ENCODE data around the gene CCDC81.
"Not testable (repeated sequence)": the region's sequence is repeated elsewhere in the genome, so short reads cannot be mapped to it uniquely, and the experiment has no call there.

The CCDC81 gene

DNA sequence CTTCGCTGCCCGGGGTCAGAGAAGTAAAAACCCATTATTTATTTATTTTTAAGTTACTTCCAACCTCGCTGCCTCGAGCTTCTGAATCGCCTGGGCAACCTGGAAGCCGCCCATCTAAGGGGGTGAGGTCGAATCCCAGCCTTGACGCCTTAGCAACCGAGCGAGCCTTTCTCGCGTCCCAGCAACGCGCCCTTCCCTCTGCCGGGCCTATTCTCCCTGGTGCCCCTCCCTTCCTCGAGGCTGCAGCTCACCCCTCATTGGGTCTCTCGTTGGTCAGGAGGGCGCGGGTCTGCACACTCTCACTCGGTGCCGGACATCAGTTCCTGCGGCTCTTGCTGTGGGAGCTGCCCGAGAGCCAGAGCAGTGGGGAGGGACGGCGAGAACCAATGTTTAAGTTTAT, at the start of gene CCDC81:
Gene CCDC81, plus strand, starts transcription at position 302 of the 400 bp plus-strand sequence. CDS start 277 bp downstream, outside the sequence.
- no peak for DNase-seq (ENCODE audit: low read depth)

DNA sequence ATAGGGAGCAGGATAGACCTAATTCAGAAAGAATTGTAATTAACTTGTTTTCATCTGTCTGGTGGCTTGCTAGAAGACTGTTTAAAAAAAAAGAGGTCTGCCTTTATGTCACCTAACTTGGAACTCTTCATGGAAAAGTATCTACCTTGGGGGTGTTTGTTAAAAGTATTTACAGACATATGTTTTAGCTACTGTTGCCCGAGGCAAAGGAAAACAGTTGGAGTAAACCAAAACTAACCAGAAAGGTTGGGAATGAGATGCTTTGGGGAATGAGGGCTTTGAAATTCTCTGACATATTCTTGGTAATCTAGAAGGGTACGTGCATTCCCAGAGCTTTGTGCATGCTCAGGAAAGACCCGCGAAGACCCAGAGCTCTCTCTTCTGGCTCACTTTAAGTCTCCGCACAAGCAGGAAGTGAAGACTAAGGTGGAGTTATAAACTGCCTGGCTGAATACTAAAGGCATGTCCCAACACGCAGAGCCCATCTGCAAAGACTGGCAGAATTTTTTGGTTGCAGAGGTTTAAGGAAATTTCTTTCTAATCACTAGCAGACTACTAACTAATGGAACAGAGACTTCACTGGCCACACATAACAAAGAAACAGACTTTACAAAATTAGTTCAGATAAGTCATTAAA, 39.4 kb upstream of the CCDC81 start:
- no peak for DNase-seq (ENCODE audit: low read depth)

DNA sequence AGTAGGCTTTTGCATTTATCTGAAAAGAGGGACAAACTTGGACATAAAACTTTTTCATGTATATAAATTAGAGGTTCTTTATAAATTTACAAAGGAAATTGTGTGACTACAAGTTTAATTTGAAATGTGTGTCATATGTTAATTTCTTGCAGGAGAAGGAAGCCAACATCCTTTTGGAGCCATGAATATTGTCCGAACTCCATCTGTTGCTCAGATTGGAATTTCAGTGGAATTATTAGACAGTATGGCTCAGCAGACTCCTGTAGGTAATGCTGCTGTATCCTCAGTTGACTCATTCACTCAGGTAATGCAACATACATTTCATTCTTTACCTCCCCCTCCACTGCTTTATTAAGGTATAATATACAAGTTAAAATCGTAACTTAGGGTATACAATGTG, 37.5 kb upstream of the CCDC81 start:
- DNase-seq (ENCODE audit: low read depth), result no peak

DNA sequence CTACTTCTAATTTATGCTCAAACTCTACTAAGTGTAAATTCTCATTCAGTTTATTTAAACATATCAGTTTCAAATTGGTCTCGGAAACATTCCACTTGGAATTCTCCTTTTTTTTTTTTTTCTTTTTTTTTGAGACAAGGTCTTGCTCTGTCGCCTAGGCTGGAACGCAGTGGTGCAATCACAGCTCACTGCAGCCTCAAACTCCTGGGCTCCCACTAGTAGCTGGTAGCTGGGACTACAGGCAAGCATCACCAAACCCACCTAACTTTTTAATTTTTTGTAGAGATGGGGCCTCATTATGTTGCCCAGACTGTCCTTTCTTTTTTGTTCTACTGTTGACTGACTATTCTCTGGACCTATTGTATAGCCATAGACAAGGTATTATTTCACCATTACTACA, 33.3 kb upstream of the CCDC81 start:
- DNase-seq (ENCODE audit: low read depth), result no peak

DNA sequence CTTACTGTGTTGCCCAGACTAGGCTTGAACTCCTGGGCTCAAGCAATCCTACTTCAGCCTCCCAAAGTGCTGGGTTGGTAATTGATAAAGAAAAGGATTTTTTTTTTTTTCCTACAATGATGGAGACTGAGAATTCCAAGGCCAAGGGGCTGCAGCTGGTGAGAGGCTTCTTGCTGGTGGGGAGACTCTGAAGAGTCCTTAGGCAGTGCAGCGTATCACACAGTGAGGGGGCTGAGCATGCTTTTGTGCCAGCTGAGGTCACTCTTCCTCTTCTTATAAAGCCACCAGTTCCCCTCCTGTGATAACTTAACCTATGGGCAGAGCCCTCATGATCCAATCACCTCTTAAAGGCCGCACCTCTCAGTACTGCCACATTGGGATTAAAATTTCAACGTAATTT, 28.2 kb upstream of the CCDC81 start:
- no peak for DNase-seq (ENCODE audit: low read depth)

DNA sequence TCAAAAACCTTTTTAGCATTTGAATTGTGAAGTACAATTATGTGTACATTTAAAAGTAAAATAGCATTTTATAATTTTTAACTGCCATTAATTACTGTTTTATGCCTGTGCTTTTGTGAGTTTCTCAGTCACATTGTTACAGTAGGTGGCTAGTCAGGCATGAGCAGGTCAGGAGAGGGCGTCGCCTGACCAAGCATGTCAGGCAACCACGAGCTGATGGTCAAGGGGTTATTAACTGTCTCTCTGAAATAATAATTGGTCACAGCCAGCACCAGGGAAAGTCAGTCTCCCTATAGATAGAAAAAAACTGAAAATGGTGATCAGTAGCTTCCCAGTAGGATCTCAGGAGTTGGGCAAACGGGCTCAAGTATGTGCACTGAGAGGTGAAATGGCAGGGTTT, 19.4 kb upstream of the CCDC81 start:
- DNase-seq (ENCODE audit: low read depth), result no peak

DNA sequence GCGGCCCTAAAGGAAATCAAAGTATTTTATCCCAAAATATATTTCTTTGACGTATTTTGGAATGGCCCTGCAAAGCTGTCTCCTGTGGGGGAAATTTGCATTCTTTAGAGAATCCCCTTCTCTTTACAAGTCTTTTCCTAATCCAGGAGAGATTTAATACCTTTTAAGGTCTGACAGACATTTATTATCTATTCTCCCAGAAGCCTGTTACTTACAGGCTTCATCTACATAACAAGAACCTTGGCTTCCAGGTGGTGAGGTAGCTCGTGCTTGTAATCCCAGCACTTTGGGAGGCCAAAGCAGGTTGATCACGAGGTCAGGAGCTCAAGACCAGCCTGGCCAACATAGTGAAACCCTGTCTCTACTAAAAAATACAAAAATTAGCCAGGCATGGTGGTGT, 17.3 kb upstream of the CCDC81 start:
- not testable (repeated sequence) for DNase-seq (ENCODE audit: low read depth)

DNA sequence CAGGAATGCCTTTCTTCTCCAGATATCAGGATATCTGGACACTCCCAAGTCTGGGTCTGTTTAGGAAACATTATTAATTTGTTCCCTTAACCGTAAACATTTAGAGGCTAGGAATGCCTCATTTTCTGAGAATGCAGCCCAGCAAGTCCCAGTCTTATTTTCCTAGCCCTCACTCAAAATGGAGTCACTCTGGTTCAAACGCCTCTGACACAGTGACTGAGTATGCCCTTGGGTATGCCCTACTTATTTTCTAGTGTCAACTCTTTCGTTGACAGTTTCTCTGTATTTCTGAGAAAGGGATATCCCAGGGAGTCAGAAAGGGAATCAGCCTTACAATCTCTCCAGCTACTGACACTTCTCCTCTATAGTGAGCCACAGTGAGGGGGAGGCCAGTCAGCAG, 16.0 kb upstream of the CCDC81 start:
- DNase-seq (ENCODE audit: low read depth), result no peak

DNA sequence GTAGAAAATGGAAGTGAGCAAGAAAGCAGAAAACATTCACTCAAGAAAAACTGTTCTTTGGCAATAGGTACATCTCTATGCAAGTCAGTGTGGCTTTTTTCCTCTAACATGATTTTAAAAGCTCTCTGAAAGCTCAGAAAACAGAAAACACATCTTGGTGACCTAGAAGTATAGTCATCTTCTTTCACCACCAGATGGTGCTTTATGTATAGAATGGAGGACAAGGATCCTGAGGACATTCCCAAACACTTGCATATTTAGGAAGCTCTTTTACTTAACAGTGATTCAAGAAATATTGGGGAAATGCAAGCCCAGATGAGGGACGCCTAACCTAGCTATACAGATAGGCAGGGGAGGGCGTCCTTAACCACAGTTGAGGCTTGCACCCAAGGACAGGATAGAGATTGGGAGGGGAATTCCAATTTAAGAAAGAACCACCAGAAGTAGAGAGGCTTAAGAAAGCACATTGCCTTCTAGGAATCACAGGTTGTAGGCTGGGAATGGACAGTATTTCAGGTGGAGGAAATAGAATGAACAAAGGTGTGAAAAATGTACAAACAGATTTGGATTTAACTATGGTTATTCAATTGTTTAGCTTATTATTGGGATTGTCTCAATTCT, 13.8 kb upstream of the CCDC81 start:
- peak; percentile 23 for DNase-seq (ENCODE audit: low read depth)

DNA sequence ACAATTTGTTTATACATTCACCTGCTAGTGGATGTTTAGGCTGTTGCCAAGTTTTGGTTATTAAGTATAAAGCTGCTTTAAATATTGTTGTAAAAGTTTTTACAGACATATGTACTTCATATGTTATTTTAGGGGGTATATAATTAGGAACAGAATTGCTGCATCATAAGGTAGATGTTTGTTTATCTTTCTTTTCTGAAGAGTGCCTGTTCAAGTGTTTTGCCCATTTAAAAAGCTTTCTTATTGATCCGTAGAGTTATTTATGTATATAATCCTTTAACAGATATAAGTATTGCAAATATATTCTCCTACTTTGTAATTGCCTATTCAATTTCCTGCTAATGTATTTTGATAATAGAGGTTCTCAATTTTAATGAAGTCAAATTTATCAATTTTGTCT, 11.3 kb upstream of the CCDC81 start:
- DNase-seq (ENCODE audit: low read depth), result no peak

DNA sequence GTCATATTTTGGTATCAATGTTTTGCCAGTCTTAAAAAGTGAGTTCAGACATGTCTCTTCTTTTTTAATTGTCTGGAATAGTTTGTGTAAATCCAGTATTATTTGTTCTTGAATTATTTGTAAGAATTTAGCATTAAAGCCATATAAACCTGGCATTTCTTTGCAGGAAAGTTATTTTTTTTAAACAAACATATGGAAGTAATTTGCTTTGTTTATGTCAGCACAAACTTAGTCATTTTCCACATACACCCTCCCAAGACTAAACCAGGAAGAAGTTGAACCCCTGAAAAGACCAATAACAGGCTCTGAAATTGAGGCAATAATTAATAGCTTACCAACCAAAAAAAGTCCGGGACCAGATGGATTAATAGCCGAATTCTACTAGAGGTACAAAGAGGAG, 9.1 kb upstream of the CCDC81 start:
- no peak for DNase-seq (ENCODE audit: low read depth)

DNA sequence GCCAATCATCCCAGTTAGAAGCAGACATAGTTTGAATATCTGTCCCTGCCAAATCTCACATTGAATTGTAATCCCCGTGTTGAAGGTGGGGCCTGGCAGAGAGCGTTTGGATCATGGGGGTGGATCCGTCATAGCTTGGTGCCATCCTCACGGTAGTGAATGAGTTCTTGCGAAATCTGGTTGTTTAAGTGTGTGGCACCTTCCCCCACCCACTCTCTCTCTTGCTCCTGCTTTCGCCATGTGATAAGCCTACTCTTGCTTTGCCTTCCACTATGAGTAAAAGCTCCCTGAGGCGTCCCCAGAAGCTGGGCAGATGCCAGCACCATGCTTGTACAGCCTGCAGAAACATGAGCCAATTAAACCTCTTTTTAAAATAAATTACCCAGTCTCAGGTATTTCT, 5.0 kb upstream of the CCDC81 start:
- DNase-seq (ENCODE audit: low read depth), result no peak

DNA sequence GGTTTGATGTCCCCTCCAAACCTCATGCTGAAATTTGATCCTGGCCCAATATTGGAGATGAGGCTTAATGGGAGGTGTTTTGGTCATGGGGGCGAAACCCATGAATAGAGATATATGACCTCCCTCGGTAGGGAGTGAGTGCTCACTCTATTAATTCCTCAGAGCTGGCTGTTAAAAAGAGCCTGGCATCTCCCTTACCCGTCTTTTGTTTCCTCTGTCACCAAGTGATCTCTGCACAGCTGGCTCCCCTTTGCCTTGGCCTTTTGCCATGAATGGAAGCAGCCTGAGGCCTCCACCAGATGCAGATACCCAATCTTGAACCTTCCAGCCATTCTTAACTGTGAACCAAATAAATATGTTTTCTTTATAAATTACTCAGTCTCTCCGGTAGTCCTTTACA, 4.5 kb upstream of the CCDC81 start:
- no peak for DNase-seq (ENCODE audit: low read depth)

DNA sequence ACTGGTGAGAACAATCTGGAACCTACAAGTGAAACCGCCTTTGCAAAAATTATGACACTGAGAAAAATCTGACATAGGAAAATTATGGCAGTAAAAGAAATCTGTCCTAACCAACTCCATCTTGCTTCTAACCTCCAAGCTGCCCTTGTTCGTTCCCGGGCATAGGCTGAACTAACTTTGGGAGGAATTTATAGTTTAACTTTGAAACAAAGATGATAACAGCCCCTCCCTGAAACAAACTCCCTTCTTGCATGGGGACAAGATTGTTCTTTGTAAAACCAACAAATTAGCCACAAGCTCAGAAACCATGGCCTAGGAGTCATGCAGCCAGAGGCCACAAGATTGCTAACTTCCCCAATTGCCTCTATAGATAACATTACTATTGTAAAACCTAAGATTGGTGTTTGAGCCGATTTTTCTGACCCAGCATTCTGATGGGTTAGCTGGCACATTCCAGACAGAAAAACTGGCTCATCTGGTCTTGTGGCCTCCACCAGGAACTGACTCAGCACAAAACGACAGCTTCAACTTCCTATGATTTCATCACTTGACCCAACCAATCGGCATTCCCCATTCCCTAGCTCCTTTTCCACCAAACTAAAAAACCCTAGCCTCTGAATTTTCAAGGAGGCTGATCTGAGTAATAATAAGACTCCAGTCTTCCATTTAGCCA, 3.6 kb upstream of the CCDC81 start:
- peak; percentile 40 for DNase-seq (ENCODE audit: low read depth)

DNA sequence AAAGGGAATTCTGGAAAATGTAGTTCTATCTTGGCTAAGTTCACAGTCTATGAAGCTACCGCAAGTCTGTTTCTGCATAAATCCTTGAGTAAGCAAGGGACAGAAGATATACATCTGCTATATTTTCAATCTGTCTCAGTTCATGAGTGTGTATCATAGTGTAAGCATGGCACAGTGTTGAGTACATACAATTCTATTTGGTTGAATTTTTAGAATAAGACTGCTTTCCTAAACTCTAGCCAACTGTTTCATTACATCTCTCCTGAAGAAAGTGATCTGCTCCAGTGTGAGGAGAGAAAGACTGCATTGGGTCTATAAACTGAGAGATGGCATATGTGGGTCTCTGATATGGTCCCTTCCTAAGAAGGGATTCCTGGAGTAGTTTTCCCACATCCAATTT, 2.6 kb upstream of the CCDC81 start:
- no peak for DNase-seq (ENCODE audit: low read depth)

DNA sequence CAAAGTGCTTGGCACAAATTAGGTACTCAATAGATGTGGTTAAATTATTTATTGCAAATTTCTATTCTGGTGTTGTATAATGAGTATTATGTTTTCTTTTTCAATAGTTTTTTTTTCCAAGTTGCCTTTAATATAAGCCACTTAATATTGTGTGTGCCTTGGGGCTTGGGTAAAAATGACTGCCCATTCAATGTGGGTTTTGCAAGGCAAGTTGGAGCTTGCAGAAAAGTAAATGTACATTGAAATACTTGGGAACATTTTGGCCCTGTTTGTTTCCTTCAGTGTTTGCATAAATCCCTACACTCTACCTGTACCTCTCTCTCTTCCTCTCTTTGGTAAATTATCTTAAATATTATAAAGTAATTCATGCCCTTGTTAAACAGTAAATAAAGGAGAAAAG, 2.1 kb upstream of the CCDC81 start:
- no peak for DNase-seq (ENCODE audit: low read depth)

DNA sequence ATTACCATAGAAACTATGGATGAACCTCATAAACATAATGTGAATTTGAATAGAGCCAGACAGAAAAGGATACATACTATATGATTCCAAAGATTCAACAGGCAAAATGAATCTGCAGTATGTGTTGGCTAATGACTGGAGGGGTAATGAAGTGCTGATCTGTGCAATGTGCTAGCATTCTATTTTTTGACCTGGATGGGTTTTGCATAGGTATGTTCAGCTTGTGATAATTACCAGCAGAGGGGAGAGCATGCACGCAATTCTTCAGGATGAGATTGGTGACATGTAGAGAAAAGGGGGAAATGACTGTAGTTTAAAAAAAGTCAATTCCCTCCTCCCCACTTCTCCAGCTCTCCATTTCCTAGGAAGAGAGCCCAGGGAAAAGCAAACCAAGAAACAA, 618 bp upstream of the CCDC81 start:
- DNase-seq (ENCODE audit: low read depth), result no peak

DNA sequence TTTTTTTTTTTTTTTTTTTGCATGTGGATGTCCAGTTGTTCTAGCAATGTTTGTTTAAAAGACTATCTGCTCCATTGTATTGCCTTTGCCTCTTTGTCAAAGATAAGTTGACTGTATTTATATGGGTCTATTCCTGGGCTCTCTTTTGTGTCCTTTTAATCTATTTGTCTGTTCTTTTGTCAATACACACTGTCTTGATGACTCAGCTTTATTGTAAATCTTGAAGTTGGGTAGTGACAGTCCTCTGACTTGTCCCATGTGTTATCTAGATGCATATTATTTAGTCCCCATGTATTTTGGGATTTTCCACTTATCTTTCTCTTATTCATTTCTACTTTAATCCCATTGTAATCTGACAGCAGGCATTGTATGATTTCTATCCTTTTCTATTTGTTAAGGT, 3.3 kb downstream of the CCDC81 start:
- no peak for DNase-seq (ENCODE audit: low read depth)

DNA sequence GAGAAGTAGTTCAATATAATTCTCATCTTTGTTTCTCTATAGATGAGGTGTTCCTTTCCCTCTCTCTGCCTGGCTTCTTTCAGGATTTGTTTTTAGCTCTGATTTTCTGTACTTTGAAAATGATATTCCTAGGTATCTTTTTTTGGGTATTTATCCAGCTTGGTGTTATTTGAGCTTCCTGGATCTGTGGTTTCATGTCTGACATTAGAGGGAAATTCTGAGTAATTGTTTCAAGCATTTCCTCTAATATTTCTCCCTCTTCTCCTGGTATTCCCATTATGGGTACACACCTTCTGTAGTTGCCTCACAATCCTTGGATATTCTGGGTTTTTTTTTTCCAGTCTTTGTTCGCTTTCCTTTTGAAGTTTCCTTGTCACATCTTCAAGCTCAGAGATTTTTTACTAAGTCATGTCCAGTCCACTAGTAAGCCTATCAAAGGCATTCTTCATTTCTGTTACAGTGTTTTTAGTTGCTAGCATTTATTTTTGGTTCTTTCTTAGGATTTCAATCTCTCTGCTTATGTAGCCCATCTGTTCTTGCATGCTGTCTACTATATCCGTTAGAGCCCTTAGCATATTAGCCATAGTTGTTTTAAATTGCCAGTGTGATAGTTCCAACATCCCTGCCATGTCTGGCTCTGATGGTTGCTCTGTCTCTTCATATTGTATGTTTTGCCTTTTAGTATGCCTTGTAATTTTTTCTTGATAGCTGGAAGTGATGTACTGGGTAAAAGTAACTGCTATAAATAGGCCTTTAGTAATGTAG, 5.8 kb downstream of the CCDC81 start:
- DNase-seq (ENCODE audit: low read depth), result no peak

DNA sequence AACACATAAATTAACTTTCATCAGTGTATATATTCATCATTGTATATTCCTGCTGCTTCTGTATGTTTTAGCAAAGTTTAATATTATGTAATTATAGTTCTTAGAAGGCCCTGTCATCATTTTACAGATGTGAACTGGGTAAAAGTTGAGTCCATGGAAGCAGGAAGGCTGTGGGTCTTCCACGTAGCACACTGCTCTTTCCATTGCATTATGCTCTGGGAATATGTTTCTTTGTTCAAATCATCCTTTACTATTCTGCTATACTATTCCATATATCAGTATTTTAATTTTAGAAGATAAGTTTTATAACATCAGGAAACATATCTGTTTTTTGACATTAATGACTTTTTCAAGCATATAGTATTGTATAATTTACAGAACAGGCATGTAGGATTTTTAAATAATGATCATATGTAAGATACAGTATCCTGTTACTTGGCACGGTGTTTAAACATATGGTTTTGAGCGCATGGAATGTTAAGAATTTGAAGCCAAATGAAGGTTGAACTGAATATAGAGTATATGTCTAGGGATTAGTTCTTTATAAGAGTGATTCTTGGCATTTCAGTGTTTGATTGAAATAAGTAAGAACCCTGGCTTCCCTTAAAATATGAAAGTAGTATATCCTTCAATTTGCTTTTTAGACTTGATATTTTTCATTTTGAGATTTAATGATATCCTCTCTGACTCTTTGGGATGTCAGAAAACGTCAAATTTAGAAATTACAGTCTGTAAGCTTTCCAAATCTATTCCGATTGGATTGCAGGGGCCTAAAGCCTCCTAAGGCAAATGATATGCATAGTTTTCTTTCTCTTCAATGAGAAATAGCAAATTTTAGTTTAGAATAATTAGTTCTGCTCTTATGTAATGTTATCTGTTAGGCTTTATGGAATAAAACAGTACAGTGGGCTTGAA, 8.6 kb downstream of the CCDC81 start:
- no peak for DNase-seq (ENCODE audit: low read depth)

DNA sequence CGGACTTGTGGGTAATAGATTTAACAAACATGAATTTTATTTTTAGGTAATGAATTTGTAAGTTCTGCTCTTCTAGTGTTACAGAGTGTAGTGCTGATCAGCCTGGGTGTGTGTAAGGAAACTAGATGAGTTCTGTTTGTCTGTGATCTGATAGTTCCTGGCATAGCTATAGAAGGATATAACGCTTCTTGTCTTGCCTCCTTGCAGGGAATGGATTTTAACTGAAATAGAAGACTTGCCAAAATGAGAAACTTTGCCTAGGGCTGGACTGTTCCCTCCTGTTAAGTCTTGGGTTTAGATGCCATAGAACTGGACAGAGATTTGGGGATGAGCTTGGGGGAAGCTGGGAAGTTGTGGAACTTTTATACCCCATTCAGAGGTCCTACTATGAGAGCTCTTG, 11.6 kb downstream of the CCDC81 start:
- DNase-seq (ENCODE audit: low read depth), result no peak

DNA sequence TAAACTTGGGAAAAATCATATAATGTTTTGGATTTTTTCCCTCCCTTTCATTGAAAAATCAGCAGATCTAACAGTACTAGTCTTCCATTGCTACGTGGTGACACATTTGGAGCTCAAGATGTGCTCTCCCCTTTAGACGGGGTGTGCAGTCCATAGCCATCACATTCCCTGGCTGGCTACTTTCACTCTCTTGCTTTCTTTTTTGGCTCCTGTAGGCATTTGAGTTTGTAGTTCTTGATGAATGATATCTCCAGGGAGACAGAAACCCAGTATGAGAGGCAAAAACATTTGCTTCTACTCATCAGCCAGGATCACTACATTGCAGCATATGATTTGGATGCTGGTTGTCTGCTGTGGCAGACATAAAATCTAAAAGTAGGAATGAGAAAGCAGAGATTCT, 12.1 kb downstream of the CCDC81 start:
- no peak for DNase-seq (ENCODE audit: low read depth)
